ENCODE measurements around the gene ZNF793.

Gene ZNF793

DNA sequence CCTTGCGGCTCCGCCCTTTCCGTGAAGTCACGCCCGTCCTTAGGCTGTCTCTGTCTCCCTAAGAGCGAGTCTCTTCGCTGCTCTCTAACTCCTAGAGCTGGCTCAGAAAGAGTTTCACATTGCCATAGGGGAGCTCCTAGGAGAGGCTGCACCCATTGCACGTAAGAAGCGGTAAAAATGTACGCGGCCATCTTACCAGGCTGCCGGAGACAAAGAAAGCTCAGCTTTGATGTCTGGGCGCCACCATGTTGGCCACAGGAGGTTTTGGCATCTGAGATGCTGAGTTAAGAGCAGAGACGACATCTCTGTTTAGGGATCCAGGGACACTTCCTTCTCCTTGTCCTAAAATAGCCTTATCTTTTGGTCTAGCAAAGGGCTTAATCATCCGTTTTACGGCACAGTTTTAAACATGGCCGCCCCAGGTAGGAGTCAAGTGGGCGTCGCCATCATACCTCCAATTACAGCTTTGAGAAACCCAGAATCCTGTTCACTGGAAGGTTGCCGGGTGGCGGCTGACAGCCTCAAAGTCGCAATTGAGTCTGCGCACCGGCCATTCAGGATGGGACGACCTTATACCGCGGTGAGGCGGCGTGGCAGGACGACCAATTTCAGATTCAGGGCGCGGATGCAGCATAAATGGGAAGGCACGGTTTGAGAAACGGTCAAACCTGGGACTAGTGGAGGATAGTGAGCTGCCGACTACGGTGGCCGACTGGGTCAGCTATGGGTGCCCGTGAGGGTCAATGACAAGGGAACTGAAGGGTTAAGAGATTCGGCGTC is at the start of gene ZNF793:
ZNF793 (plus strand) TSS at position 553 of the 780 bp plus-strand sequence. CDS start 16,501 bp downstream, outside the sequence.
- DNase-seq = no peak

DNA sequence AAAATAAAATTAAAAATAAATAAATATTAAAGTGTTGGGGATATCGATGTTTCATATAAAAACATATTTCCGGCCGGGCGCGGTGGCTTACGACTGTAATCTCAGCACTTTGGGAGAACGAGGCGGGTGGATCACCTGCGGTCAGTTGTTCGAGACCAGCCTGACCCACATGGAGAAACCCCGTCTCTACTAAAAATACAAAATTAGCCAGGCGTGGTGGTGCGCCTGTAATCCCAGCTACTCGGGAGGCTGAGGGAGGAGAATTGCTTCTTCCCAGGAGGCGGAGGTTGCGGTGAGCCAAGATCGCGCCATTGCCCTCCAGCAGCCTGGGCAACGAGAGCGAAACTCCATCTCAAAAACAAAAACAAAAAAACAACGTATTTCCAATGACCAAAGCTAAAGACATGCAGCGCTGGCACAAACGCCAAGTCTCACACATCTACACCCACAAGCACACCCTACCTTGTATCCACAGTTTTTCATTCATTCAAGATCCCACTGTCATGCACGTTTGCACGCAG is 40.4 kb upstream of the ZNF793 start:
- no peak for DNase-seq

DNA sequence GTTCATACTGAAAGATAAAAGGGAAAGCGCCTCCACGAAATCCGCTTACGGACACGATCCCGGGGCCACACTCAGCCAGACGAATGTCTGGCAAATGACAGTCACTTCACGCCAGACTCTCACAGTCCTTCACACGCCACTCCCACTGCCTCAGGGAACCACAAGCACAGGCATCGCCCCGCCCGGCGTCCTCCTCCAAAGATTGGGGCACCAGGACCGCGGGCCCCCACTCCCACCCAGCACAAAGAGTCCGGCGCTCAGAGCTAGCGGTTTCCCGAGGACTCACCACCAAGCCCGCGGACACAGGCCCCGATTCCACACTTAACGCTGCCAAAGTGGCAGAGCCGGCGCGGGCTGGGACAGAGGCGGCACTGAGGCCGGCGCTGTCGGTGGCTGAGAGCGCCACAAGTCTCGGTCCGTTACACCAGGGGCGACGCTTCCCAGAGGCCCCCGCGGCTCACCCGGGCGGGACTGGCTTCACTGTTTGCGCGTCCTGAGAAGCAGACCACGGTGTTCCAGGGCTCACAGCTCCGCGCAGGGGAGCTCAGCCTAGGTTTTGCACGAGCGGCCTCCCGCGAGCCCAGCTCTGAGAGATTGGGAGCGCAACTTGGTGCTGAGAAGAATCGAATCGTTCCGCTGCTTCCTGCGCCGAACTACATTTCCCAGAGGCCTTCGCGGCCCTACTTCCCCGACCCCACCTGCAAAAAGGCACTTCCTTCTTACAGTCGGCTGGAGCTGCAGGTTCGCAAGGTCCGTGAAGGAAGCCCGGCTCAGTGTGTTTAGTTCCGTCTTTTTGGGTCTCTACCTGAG is 39.7 kb upstream of the ZNF793 start, which contains the start of gene ZNF569:
ZNF569 (minus strand) TSS at position 647 of the 810 bp plus-strand sequence. CDS start 22,523 bp downstream, outside the sequence.
- DNase-seq = peak; percentile 86

DNA sequence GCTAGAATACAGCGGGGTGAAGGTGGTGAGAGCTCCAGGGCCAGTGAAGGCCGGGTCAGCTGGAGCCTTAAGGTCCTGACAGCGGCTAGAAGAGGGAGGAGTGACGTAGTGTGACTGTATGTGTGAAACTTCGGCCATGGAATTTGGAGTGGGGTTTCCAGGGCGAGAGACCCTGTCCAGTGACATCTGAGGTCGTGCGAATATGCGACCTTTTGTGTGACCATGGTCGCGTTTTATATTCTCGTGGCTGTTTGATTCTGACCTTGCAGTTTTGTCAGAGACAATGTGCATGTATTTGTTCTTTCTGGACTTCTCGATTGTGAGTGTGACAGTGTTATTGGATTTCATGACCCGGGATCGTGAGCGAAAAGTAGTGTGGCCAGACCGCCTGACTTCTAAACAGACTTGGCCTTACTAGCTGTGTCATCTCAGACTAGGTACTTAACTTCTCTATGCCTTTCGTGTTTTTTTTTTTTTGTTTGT is 39.1 kb upstream of the ZNF793 start:
- DNase-seq = no peak

DNA sequence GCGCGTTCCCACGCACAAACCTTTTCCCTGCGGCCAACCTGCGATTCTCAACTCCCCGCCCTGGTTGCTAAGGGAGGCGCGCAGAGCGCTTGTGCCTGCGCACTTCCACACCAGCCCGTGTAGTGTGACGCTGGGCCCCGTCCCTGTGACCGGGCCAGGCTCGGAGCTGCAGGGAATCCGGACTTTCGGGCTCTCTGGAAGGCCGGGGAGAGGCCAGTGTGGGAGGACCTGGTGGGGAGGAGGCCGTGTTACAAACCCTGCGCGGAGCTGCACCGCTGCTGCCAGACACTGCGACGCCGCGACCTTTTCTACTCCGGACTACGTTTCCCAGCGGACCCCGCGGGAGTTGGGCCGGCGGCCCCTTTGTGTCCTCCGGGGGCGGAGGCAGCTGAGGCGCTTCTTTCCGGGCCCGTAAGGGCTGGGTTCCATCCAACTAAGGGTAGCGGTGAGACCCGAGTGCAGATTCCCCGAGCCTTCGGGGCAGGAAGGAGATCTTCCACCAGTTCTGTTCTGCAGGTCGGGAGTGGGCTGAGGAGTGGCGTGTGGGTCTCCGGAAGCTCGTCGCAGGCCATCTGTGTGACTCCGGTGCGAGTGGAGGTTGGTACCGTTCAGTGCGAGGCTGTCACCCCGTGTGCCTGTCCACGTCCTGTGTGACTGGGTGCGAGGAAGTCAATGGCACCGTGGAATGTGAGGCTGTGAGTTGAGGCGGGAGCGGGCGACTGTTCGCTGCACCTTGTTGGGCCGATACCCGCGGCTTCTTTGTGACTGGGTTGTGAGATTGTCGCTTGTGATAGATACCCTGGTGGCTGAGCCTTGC is 37.6 kb upstream of the ZNF793 start, which contains the start of gene ZNF570:
ZNF570 (plus strand) TSS at position 396 of the 817 bp plus-strand sequence. CDS start 999 bp downstream, outside the sequence.
- DNase-seq = peak; percentile 60

DNA sequence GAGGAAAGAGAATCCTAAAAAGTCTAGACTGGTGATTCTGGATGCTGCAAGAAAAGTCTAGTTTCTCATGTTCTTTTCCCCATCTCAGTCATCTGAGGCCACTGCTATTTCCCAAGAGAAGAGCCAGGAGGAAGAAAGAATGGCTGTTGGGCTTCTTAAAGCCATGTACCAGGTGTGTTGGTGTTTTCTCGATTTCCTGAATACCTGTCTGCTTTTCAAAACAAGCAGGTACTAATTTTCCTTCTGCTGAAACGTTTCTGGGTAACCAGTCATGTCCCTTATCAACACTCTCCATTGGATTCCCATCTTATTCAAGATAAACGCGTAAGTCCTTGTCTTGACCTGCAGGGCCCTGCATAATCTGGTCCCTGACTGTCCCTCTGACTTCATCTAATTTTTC is 36.5 kb upstream of the ZNF793 start:
- no peak for DNase-seq

DNA sequence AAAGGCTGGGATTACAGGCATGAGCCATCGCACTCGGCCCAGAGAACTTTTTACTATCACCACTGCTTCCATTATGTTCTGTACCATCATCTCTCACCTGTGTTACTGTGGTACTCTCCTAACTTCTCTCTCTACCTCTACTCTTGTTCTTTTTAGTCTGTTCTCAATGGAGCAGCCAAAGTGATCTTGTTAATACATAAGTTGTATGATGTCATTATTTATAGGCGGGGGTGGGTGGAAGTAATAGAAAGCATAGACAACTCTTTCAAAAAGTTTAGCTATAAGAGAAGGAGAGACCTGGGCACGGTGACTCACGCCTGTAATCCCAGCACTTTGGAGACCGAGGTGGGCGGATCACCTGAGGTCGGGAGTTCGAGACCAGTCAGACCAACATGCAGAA is 34.6 kb upstream of the ZNF793 start:
- DNase-seq = no peak

DNA sequence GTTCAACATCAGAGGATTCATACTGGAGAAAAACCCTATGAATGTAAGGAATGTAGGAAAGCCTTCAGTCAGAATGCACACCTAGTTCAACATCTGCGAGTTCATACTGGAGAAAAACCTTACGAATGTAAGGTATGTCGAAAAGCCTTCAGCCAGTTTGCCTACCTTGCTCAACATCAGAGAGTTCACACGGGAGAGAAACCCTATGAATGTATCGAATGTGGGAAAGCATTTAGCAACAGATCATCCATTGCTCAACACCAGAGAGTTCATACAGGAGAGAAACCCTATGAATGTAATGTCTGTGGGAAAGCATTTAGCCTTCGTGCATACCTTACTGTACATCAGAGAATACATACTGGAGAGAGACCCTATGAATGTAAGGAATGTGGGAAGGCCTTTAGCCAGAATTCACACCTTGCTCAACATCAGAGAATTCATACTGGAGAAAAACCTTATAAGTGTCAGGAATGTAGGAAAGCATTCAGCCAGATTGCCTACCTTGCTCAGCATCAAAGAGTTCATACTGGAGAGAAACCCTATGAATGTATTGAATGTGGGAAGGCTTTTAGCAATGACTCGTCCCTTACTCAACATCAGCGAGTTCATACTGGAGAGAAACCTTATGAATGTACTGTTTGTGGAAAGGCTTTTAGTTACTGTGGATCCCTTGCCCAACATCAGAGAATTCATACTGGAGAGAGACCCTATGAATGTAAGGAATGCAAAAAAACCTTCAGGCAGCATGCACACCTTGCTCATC is 22.2 kb upstream of the ZNF793 start:
- DNase-seq = no peak

DNA sequence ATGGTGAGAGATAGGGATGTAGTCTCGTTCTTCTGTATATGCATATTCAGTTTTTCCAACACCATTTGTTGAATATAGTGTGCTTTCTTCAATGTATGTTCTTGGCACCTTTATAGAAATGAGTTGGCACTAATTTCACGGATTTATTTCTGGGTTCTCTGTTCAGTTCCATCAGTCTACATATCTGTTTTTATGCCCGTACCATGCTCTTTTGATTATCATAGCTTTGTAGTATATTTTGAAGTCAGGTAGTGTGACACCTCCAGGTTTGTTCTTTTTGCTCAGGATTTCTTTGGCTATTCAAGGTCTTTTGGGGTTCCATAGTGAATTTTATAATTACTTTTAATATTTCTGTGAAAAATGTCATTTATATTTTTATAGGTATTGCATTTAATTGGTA is 14.5 kb upstream of the ZNF793 start:
- DNase-seq = no peak

DNA sequence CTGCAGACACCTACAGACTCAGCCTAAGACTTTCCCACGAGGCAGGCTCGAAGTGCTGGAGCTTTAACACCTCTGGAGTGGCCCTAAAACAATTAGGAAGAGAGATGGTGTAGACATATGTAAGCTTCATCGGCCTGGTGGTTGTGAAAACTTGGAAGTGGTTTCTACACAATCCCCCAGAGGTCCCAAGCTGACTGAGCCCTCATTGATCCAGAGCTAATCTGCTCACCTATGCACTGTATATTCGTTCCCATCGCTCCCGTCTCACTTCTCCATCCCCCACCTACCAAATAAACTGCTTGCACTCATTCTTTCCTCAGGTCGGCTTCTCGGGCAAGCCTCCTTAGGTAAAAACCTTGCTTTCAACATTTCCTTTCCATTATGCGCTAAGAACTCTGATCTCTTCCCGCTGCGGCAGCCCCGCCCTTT is 767 bp upstream of the ZNF793 start:
- DNase-seq = no peak

DNA sequence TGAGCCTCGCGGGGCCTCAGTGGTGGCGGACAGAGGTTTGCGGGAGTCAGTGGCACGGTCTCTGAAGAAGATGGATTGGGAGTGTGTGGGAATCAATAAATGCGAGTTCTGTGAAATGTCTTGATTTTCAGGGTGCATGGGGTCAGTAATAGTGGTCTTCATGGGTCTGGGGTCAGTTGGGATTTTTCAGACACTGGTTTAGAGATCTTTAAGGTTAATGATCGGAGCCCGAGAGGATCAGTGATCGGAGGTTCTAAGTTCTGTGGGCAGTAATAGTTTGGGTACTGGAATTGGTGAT is 377 bp downstream of the ZNF793 start:
- DNase-seq = no peak

DNA sequence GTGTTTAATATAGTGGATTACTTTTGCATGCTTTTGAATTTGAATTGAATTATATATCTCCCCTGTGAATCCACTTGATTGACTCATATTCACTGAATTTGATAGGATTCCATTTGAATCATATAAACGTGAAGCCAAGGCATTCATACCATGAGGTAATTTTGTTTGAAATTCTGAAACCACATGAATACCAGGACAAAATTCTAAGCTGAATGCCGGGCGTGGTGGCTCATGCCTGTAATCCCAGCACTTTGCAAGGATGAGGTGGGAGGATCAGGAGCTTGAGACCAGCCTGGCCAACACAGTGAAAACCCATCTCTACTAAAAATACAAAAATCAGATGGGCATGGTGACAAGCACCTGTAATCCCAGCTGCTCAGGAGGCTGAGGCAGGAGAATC is 4.4 kb downstream of the ZNF793 start:
- DNase-seq = no peak

DNA sequence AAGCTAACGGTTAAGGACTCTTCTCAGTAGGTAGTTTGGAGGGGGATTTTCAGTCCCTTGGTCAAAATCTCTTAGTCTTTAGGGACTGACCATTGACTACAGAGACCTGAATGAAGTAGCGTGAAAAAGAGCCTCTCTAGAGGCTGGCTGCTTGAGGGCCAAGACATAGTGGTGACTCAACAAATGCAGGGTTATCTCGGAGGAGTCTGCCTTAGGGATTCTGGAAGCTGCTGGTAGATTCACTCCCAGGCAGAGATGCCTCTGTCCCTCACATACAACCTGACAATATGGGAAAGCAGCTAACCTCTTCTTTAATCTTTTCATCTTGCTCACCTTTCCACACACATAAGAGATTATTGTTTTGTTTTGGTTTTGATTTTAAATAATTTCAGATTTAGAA is 5.1 kb downstream of the ZNF793 start:
- no peak for DNase-seq

DNA sequence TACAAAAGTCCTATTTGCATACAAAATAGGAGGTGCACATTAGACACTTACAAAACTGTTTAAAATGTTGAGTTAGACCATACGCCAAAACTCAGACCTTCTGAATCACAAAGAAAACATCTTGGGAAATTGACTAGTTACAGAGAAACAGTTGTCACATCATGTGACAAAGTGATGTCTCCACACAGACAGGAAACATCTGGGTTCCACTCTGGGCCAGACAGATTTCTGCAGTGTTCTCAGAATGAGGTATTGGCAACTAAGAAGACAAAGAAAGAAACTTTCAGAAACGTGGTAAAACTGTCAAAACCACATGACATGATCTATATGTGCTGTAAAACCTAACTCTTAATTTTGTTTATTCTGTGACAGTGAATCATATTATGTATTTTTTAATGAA is 6.7 kb downstream of the ZNF793 start:
- DNase-seq = peak; percentile 6

DNA sequence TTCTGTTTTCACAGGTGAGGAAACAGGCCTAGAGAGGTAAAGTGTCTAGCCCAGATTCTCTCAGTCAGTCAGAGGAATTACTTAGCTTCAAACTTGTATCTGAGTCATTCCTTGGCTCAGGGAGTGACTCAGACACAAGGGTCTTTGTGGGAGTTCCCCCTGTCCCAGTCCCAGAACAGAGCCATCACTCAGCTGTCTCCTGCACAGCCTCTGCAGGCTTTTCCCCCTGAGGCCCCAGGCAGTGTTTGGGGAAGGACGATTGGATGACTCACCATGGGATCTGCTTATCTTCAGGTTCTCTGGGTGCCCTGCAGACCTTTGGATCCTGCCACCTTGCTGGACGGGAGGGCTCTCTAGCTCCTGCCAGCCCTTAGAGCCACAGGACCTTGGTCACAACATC is 13.2 kb downstream of the ZNF793 start:
- DNase-seq = no peak

DNA sequence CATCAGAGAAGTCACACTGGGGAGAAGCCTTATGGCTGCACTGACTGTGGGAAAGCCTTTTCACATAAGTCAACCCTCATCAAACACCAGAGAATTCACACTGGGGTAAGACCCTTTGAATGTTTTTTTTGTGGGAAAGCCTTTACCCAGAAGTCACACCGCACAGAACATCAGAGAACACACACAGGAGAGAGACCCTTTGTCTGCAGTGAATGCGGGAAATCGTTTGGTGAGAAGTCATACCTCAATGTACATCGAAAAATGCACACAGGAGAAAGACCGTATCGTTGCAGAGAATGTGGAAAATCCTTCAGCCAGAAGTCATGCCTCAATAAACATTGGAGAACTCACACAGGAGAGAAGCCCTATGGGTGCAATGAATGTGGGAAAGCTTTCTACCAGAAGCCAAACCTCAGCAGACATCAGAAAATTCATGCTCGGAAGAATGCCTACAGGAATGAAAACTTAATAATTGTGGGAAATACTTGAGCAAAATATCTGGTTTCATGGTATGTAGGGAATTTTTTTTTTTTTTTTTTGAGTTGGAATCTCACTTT is 30.7 kb downstream of the ZNF793 start:
- no peak for DNase-seq

DNA sequence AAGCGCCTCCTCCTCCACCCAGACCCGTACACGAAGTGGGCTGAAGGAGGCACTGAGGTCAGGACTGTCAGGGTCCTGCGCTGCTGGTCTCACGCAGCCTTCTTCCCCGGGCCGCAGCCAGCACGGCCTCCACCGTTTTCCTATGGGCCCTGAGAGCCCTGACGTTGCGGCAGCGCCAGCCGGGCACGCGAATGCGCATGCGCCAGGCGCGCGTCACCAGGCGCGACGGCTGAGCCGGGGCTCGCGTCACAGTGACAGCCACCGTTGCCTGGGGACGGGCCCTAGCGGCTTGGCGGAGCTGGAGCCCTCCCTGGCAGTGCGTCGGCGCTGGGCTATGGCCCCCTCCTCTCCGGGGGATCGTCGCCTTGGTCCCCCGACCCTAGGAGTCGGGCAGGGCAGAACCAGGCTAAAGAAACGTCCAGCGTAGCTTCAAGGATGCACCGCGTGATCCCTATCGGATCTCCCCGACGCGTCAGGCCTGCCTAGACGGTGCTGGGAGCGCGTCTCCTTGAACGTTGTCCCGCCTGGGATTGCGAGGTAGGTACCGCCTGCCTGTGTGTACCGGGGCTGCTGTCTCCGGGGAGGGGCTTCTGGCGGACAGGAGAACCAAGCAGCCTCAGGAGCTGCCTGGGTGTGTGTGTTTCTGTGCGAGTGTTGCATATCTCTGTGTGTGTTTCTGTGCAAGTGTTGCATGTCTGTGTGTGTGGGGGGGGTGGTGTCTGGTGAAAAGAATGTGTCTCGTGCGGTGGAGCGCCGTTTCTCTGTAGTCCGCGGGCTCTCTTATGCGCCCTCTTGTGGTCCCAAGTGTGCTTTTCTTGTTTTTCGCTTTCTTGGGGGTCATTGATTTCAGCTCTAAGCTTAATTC is 44.6 kb downstream of the ZNF793 start:
- DNase-seq = peak; percentile 23

DNA sequence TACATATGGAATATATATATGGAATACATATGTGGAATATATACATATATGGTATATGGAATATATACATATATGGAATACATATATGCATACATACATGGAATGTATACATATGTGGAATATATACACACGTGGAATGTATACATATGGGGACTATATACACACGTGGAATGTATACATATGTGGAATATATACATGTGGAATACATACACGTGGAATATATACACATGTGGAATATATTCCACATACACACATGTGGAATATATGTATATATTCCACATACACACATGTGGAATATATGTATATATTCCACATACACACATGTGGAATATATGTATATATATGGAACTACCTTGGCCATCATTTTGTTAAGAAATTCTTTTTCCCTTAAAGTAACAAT is 56.8 kb downstream of the ZNF793 start:
- no peak for DNase-seq

DNA sequence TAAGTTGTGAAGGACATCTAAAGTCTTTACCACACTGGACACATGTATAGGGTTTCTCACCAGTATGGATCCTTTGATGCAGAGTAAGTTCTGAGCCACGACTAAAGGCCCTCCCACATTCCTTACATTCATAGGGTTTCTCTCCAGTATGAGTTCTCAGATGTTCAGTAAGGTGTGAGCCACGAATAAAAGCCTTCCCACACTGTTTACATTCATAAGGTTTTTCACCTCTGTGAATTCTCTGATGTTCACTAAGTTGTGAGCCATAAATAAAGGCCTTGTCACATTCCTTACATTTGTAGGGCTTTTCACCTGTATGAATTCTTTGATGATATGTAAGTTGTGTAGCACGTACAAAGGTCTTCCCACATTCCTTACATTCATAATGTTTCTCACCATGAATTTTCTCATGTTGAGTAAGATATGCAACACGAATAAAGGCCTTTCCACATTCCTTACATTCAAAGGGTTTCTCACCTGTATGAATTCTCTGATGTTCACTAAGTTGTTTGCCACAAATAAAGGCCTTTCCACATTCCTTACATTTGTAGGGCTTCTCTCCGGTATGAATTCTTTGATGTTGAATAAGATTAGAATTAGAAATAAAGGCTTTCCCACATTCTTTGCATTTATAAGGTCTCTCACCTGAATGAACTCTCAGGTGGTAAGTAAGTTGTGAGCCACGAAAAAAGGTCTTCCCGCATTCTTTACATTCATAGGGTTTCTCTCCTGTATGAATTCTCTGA is 58.1 kb downstream of the ZNF793 start:
- no peak for DNase-seq

DNA sequence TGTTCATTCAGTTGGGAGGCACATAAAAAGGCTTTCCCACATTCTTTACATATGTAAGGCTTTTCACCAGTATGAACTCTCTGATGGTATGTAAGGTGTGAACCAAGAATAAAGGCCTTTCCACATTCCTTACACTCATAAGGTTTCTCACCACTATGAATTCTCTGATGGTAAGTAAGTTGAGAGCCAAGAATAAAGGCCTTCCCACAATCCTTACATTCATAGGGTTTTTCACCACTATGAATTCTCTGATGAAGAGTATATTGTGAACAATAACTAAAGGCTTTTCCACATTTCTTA is 58.6 kb downstream of the ZNF793 start:
- no peak for DNase-seq
